Stimulated activated CD4-positive, alpha-beta T cell treated with anti-CD3 and anti-CD28 coated beads, Interleukin-15, amount 100 ng/mL, for 48 hours (primary cell): ENCODE data around the gene DCK.
A peak's percentile ranks its signal among the peaks of the same experiment; 100 is the strongest.
"Not testable (repeated sequence)": the region's sequence is repeated elsewhere in the genome, so short reads cannot be mapped to it uniquely, and the experiment has no call there.

Experiments
- DNase-seq, 2 donors: peaks; one replicate each; pipeline ENCODE4 v3.0.0-alpha.2; 2020; ENCODE audit warnings: low read depth in 2 of 2

The DCK gene

DNA sequence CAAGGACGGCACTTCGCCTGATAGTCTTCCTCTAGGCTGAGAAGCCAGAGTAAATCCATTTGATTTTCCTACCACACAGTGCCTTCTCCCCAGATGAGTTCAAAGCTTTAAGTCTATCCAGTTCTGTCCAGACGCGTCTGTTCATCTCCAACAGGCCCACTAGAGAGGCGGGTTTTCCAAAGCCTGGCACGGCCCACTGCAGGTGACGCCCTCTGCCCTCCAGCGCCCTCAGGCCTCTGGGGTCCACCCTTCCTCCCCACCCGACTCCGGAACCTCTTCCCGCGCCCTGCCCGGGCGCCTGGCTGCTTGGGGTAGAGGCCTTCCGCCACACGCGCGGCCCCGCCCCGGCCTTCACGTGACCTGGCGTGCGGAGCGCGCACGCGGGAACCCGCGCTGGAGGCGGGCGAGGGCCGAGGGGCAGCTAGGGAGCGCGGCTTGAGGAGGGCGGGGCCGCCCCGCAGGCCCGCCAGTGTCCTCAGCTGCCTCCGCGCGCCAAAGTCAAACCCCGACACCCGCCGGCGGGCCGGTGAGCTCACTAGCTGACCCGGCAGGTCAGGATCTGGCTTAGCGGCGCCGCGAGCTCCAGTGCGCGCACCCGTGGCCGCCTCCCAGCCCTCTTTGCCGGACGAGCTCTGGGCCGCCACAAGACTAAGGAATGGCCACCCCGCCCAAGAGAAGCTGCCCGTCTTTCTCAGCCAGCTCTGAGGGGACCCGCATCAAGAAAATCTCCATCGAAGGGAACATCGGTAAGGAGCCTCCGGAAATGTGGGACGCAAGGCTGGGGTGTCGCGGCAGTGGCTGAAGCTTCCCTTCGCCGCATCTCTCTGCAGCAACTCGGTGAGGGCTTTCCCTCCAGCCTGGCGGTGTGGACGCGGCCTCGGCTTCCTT lies at the start of gene DCK:
TSS of gene DCK (plus strand) at position 469 of the 888 bp plus-strand sequence. CDS start at position 656, 187 bp downstream.
- peak; percentile 70 to 81 for DNase-seq

DNA sequence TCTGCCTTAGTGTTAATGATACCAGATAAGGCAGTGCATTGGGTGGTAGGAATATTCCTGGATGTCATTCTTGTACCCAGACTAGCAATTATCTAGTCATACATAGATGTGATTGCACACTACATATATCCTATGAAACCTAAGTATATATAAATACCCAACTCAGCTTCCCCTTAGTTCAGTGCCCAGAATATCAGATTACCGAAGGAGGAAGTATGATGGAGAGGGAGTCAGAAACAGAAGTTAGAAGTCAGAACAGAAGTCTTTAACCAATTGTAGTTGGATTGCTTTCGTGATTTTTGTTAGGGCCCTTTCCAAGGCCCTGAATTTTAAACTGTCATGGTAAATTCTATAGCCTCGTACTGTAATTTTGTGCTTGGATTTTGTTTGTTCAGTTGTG lies 48.4 kb upstream of the DCK start:
- DNase-seq = no peak

DNA sequence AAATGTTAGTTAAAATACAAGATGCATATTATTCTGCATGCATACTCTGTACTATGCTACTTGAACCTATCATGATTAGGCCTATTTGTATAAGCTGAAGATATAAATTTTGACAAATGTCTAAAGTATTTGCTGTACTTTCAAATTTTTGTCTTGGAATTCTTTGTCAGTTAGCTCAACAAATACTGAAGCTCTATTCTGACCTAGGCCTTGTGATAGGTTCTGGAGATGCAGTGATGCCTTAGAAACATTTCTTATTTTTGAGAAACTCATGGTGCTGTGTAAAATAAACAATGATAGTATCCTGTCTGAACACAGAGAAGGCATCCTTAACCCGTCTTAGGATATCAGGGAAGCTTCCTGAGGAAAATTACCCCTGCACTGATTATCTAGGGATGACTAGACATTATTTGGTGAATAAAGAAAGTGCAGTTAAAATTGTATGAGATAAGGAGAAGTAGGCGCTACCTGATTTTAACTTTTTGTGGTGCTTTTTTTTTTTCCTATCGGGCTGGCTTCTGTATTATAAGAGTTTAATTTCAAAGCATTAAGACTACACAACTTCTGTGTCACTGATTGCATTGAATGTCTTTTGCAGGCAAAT lies 47.9 kb upstream of the DCK start:
- no peak for DNase-seq

- DNase-seq = no peak
Measured at GRCh38 chr4:70946939-70947338, 46.5 kb upstream of the DCK start.

DNA sequence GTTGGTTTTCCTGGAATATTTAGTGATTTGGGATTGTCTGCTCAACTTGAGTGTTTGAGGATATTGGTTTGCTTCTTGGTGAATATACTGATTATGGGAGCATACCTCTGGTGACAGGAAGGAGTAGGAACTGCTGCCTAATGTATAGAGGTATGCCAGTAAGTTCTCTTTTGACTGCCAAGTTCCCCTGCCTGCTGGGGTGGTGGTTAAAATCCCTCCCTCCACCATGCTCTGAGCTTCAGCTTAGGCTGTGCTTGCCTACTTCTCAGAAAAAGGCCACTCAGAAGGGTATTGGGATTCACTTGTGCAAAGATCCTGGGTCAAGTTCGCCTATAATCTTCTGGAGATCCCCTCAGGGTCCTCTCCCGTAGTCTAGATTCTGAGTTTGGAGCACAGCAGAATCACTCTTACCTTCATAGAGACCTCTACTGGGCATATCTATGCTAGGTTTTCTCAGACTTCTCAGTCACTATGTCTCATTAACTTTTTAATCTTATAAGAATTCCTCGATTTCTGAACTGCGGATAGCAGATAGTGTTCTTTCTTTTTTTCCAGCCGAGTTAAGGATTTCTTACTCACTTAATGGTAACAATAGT lies 44.7 kb upstream of the DCK start:
- DNase-seq = no peak

- DNase-seq = no peak
Measured at GRCh38 chr4:70954032-70954431, 39.4 kb upstream of the DCK start.

GRCh38 chr4:70956549-70957210 lies 36.8 kb upstream of the DCK start:
- no peak for DNase-seq

- no peak for DNase-seq
Measured at GRCh38 chr4:70958681-70959080, 34.8 kb upstream of the DCK start.

- DNase-seq = no peak
Measured at GRCh38 chr4:70969076-70969475, 24.4 kb upstream of the DCK start.

- no peak for DNase-seq
Measured at GRCh38 chr4:70976252-70976651, 17.2 kb upstream of the DCK start.

GRCh38 chr4:70979445-70980008 lies 13.9 kb upstream of the DCK start:
- DNase-seq = no peak

DNA sequence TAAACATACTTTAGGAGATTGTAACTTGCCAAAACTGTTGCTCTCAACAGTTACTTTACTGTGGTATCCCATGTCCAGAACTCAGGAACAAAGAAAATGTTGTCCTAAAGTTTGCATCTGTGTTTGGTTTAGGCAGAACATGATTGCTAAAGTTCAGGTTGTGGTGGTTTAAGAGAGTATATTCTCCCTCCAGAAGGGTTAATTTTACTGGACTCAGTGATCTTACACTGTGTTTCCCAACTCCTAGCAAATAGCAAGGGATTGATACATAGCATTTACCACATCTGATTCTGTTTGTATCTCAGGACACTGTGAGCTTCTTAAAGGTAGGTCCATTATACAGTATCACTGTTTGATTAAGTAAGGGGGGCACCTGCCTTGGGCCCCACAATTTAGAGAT lies 13.3 kb upstream of the DCK start:
- DNase-seq = no peak

DNA sequence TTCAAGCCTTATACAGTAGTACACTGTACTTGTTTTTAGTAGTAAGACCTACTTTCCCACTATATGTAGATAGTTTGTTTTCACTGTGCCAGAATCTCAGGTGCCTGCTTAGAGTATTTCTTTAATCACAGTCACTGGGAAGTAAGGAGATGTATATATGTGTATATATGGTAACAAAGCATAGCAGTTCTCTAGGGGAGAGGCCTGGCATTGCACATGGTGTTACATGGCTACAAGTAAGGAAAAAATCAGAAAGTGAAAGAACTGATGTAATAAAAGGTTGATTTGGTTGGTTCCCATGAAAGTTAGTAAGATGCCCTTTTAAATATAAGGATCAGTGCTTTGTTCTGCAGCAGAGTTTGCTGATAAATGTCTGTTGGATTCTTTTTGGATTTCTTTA lies 9.3 kb upstream of the DCK start:
- DNase-seq = no peak

GRCh38 chr4:70984589-70984988 lies 8.9 kb upstream of the DCK start:
- no peak for DNase-seq

DNA sequence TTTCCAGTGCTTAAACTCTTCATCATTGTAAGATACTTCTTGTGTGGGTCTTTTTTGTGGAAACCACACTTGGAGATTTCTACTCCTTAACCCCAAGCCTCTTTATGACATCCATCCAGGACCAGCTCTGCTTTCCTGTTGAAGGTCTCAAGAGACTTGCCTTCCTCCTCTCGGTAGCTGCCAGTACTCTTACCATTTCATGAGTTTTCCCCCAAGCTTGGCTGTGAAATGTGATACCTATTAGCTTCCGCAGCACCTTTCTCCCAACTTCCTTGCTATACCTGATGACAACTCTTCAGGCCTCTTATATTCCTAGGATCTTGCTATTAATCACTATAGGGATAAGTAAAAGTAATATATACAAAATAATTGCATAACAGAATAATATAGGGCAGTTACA lies 1.9 kb upstream of the DCK start:
- DNase-seq = no peak

DNA sequence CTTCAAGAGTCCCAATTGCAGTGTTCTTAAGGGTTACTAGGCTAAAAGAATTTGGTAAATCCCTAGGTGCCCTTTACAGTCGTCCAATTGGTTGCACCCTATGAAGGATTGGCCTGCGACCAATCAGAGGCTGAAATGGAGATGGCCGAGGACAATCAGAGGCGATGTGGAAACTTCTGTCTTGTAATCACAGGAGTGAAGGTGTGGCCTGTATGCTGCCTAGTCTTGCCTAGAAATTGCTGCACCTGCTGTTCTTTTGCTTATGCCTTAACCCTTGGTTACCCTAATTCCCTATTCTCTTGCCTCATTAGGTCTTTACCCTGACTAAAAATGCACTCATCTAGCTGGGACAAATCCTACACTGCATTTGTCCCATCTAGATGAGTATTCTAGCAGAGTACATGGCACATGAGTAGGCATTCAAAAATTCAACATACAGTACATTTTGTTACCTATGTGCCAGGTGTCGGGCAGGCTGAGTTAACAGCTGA lies 1.0 kb upstream of the DCK start:
- no peak for DNase-seq

DNA sequence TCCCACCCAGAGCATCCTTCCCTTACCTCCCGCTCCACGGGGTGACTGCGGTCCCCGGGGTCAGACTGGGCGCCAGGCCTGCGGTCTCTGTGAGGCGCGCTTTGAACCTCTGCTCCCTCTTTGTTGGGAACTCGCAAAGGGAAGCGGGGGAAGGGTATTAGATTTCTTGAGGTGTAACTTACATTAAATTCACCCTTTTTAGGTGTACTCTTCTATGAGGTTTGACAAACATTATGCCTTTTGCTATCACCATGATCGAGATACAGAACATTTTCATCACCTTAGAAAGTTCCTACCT lies 569 bp downstream of the DCK start:
- no peak for DNase-seq

DNA sequence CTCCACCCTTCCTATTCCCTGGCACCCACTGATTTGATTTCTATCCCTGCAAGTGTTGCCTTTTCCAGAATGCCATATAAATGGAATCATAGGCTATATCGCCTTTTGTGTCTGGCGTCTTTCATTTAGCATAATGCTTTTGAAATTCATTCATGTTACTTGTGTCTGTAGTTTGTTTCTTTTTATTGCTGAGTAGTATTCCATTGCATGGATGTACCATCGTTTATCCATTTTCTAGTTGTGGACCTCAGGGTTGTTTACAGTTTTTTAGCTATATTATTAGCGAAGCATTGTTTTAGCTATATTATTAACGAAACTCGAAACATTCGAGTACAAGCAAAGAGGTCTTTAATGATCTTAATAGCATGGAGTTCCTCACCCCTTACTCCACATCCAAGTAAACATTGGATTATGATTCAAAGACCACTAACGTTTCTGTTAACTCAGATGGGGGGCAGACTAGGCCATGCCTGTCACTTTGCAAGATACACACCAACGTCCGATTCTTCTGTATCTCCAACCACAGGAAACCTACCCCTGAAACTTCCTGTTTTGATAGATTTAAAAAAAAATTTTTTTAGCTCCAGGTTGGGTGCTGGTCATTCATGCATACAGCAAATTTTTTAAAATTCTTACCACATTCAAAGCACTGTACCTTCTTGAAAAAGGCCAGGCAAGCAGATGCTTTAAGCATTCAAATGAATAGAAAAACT lies 1.1 kb downstream of the DCK start:
- no peak for DNase-seq

GRCh38 chr4:70996018-70996360 lies 2.5 kb downstream of the DCK start:
- no peak for DNase-seq

- DNase-seq = no peak
Measured at GRCh38 chr4:70997036-70997435, 3.6 kb downstream of the DCK start.

DNA sequence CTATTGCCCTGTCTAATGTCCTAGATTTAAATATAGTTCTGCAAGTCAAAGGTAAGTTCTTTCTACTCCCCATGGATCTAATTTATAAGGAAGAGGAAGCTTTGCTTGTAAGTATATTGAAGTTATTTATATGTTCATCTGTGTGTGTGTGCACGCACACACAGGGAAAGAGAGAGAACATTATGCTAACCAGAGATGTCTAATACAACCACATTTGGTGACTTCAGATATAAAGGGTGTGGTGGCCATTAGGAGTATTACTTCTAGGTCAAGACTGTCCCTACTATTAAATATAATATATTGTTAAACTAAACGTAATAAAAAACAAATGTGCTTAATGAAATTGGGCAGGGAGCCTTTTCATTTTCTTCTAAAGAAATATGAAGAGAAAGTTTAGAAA lies 4.1 kb downstream of the DCK start:
- no peak for DNase-seq

DNA sequence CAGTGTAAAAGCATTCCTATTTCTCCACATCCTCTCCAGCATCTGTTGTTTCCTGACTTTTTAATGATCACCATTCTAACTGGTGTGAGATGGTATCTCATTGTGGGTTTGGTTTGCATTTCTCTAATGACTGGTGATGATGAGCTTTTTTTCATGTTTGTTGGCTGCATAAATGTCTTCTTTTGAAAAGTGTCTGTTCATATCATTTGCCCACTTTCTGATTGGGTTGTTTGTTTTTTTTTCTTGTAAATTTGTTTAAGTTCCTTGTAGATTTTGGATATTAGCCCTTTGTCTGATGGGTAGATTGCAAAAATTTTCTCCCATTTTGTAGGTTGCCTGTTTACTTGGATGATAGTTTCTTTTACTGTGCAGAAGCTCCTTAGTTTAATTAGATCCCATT lies 6.2 kb downstream of the DCK start:
- not testable (repeated sequence) for DNase-seq
